Natural killer cell (primary cell): ENCODE measurements around the gene ACTN3. TPM values are rescaled to one million over a fixed set of nuclear protein-coding genes. Genes with fewer than 3 reads are reported as not detected.

ENCODE experiments used
- ATAC-seq, 3 donors: fragments of 150-1000 bp in 2 of 3; fragments of 200-7000 bp in 1 of 3; cut with Tn5 transposase; 1 replicate in 1 of 3; 2 replicates in 2 of 3; pipeline ENCODE4 v1.10.0; 2021; ENCODE audit warnings: mild to moderate bottlenecking in 2 of 3, moderate library complexity in 2 of 3
- DNase-seq, 2 donors: peaks; one replicate each; pipeline versions ENCODE4 v3.0.0 to v3.0.0-alpha.2; 2013 to 2021; ENCODE audit warnings: mixed read lengths in 1 of 2
- H3K27ac ChIP-seq: one replicate; pipeline ENCODE4 v1.5.1; 2013; ENCODE audit warnings: mild to moderate bottlenecking, low read length
- H3K27me3 ChIP-seq: one replicate; pipeline ENCODE4 v1.6.1; 2013; ENCODE audit warnings: low read length; ENCODE audit not compliant: control insufficient read depth, insufficient read depth
- H3K36me3 ChIP-seq: one replicate; pipeline ENCODE4 v1.6.1; 2013; ENCODE audit warnings: low read length; ENCODE audit not compliant: control insufficient read depth, insufficient read depth
- H3K4me1 ChIP-seq: one replicate; pipeline ENCODE4 v1.6.1; 2013; ENCODE audit warnings: low read length; ENCODE audit not compliant: control insufficient read depth, insufficient read depth
- H3K4me3 ChIP-seq: one replicate; pipeline ENCODE4 v1.5.1; 2013; ENCODE audit warnings: low read length
- H3K9me3 ChIP-seq: one replicate; pipeline ENCODE4 v1.6.1; 2013; ENCODE audit warnings: low read length; ENCODE audit not compliant: control insufficient read depth, insufficient read depth
- H3K27ac Mint-ChIP-seq, 2 donors: one replicate each; pipeline ENCODE4 v1.8.0; 2022; ENCODE audit warnings: mild to moderate bottlenecking in 2 of 2, mixed read lengths in 2 of 2, moderate library complexity in 1 of 2
- H3K27me3 Mint-ChIP-seq, 2 donors: one replicate each; pipeline ENCODE4 v1.8.0; 2022; ENCODE audit warnings: low read depth in 2 of 2, mixed read lengths in 2 of 2
- H3K36me3 Mint-ChIP-seq: one replicate; pipeline ENCODE4 v1.8.0; 2022; ENCODE audit warnings: mixed read lengths
- H3K4me1 Mint-ChIP-seq, 2 donors: one replicate each; pipeline ENCODE4 v1.8.0; 2022; ENCODE audit warnings: mixed read lengths in 2 of 2
- H3K4me3 Mint-ChIP-seq: one replicate; pipeline ENCODE4 v1.8.0; 2022; ENCODE audit warnings: mild to moderate bottlenecking, moderate library complexity, mixed read lengths
- H3K9me3 Mint-ChIP-seq, 2 donors: one replicate each; pipeline ENCODE4 v1.8.0; 2022; ENCODE audit warnings: mixed read lengths in 2 of 2
- CTCF ChIP-seq: fragments of 200-600 bp; IDR thresholded peaks from one replicate; pipeline ENCODE4 v1.8.0; 2022; ENCODE audit warnings: antibody characterized with exemption
- whole genome bisulfite sequencing: methylation state at CpG from one replicate; pipeline ENCODE4 v1.1.7; 2013; ENCODE audit warnings: missing lambda C conversion rate; ENCODE audit not compliant: insufficient coverage; 5-methylcytosine and 5-hydroxymethylcytosine counted together
- intact Hi-C: fragments of 100-400 bp; cut with micrococcal nuclease; formaldehyde crosslinking; loops from one replicate; pipeline ENCODE4 v1.14.2; 2022
- total RNA-seq, 4 donors: library from RNA; stranded (reverse); fragments of 120-200 nt in 1 of 4; gene quantifications; one replicate each; pipeline versions ENCODE4 v1.2.3 to v1.2.4, GENCODE V29; 2013 to 2022

ACTN3 gene
- total RNA-seq, 3 donors from 2014 or later (not counting 1 experiment from before 2014, with no cell fraction given): 0.33 to 1.00 (median 0.50) TPM

- Histone ChIP-seq H3K4me3 (no peak overlapping the region), H3K27me3 (no peaks in the 10 kb centered on the region), H3K36me3 (peaks cover 8% of the 10 kb centered on the region), H3K4me1 (peaks cover 20% of the 10 kb centered on the region), H3K27ac (peak overlapping the region; percentile 24), H3K9me3 (no peaks in the 10 kb centered on the region)
- peak overlapping the region; percentile 35 to 100 for H3K27ac Mint-ChIP-seq
- DNase-seq: no peak
- H3K36me3 Mint-ChIP-seq: no peaks in the 10 kb centered on the region
- no peak for TF ChIP-seq CTCF
- ATAC-seq: no peak
- peaks cover 31 to 33% of the 10 kb centered on the region in 2 donors for H3K4me1 Mint-ChIP-seq
- H3K9me3 Mint-ChIP-seq: no peaks in the 10 kb centered on the region
- intact Hi-C loops: no loop called here
- WGBS: 56% methylated on average over 4 of the region's 5 CpGs
- H3K4me3 Mint-ChIP-seq: peak overlapping the region; percentile 61
- H3K27me3 Mint-ChIP-seq: no peaks in the 10 kb centered on the region
Observed at GRCh38 chr11:66595245-66595904, 48.7 kb downstream of the ACTN3 start.

- H3K36me3 ChIP-seq: peaks cover 10% of the 10 kb centered on the region
- H3K4me1 ChIP-seq: peaks cover 3% of the 10 kb centered on the region
- WGBS: 100% methylated on average over 6 of the region's 6 CpGs
- Mint-ChIP-seq H3K27ac (no peak overlapping the region), H3K9me3 (no peaks in the 10 kb centered on the region), H3K4me3 (no peak overlapping the region), H3K4me1 (peaks cover 12 to 14% of the 10 kb centered on the region in 2 donors), H3K27me3 (no peaks in the 10 kb centered on the region), H3K36me3 (no peaks in the 10 kb centered on the region)
- DNase-seq (no peak), ATAC-seq (no peak)
- intact Hi-C loops: no loop called here
- H3K4me3 ChIP-seq: no peak overlapping the region
- no peak for TF ChIP-seq CTCF
- H3K9me3 ChIP-seq: no peaks in the 10 kb centered on the region
- no peaks in the 10 kb centered on the region for H3K27me3 ChIP-seq
- no peak overlapping the region for H3K27ac ChIP-seq
Observed at GRCh38 chr11:66598993-66599392, 52.3 kb downstream of the ACTN3 start.

- Mint-ChIP-seq H3K27ac (no peak overlapping the region), H3K9me3 (no peaks in the 10 kb centered on the region), H3K4me3 (no peak overlapping the region), H3K4me1 (peaks cover 6% of the 10 kb centered on the region in 2 donors), H3K36me3 (no peaks in the 10 kb centered on the region), H3K27me3 (no peaks in the 10 kb centered on the region)
- no peak for DNase-seq
- intact Hi-C loops: no loop called here
- no peaks in the 10 kb centered on the region for H3K27me3 ChIP-seq
- no peaks in the 10 kb centered on the region for H3K9me3 ChIP-seq
- H3K4me3 ChIP-seq: no peak overlapping the region
- no peak for TF ChIP-seq CTCF
- peaks cover 17% of the 10 kb centered on the region for H3K36me3 ChIP-seq
- H3K4me1 ChIP-seq: no peaks in the 10 kb centered on the region
- ATAC-seq: no peak
- WGBS: 75% methylated on average over 2 of the region's 2 CpGs
- H3K27ac ChIP-seq: no peak overlapping the region
Observed at GRCh38 chr11:66600219-66600618, 53.5 kb downstream of the ACTN3 start.
